ENCODE measurements around the gene CCDC178.

GRCh38 chr18:33326975-33327374 lies 113.5 kb downstream of the CCDC178 start:
- TF ChIP-seq, protein P1, sequence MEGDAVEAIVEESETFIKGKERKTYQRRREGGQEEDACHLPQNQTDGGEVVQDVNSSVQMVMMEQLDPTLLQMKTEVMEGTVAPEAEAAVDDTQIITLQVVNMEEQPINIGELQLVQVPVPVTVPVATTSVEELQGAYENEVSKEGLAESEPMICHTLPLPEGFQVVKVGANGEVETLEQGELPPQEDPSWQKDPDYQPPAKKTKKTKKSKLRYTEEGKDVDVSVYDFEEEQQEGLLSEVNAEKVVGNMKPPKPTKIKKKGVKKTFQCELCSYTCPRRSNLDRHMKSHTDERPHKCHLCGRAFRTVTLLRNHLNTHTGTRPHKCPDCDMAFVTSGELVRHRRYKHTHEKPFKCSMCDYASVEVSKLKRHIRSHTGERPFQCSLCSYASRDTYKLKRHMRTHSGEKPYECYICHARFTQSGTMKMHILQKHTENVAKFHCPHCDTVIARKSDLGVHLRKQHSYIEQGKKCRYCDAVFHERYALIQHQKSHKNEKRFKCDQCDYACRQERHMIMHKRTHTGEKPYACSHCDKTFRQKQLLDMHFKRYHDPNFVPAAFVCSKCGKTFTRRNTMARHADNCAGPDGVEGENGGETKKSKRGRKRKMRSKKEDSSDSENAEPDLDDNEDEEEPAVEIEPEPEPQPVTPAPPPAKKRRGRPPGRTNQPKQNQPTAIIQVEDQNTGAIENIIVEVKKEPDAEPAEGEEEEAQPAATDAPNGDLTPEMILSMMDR (conservative IDR thresholded peaks at IDR 0.05 in 1 of 2, IDR thresholded peaks at IDR 0.05 in 1 of 2; ENCODE audit: low read depth in 1 of 2, low read length in 2 of 2) = no peak
- TF ChIP-seq EZH2 (IDR thresholded peaks at IDR 0.05; ENCODE audit: low read length, missing control alignments) = no peak
